GM18861 (cell line): ENCODE measurements around the gene GSE1.

Experiments
- ATAC-seq: cut with Tn5 transposase; IDR thresholded peaks from one replicate; pipeline ENCODE4 v1.9.1; 2021; ENCODE audit not compliant: unreplicated experiment

The GSE1 gene

DNA sequence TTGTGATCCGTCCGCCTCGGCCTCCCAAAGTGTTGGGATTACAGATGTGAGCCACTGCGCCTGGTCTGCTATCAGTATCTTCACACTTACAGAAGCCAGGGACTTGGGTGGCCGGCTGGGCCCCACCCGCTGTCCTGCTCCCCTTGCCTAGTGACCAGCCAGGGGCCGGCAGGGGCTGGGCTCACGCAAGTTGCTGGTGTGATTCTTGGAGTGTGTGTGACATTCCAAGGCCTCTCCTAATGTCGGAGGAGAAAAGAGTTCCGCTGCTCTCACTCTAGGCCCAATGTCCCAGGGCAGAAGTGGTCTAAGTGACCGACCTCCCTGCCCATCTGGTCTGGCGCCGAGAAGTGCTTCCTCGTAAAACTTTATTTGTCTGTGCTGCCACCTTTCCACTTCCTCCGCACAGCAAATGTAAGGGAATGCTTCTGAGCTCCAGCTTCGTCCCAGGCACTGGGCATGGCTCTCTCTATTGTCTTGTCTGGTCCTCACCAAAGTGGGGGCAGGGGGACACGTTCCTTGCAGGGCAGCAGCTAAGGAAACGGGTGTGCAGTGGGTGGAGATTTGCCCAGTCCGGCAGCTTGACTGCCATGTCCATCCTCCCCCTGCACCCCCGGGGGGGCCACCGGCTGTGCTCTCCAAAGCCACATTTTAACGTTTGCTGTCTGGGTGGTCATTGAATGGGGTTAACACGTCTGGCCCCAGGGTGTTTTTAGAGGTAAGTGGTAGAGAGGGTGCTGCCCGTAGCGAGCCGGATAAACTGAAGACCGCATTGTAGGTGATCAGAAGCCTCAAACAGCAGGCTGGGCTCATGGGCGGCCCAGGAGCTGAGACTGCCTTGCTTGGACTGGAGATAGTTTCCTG is 7.8 kb upstream of the GSE1 start:
- no peak for ATAC-seq

DNA sequence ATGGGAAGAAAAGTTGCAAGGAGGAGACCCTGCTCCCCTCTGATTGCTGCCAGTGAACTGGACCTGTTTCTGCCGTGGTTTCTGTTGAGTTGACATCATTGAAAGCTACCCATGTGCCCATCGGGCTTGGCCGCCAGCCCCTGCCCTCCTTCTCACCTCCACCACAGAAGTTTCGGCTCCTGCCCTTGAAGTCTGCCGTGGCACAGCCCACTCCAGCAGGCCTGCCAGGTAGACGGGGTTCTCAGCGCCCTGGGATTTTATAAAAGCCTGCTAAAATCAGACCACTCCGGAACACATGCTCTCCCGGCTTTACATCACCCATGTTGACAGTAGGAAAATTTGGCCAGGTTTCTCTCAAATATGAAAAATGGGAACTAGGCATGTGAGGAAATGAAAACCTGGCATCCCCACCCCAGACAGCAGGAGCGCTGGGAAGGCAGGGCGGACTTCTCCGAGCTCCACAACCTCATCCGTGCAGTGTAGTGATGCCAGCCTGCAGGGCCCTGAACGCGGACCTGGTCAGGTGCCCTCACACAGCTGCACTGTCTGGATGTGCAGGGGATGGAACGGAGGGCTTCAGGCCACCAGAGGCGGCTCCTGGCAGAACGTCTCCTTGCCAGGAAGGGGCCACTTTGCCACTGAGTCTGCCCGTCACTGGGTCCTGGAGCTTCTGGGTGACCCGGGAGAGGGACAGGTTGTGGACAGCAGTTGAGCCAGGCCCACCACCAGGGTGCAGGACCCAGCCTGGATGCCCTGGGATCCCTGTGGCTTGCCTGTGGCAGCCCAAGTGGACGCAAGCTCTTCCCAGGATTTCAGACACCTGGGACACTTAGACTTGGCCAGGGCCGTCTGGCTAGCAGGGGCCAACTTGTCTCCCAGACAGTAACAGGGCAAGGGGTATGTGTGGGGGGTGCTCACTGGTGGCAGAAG is 6.9 kb upstream of the GSE1 start:
- ATAC-seq: no peak

- no peak for ATAC-seq
These were observed 6.2 kb upstream of the GSE1 start for GRCh38 chr16:85606904-85607303.

DNA sequence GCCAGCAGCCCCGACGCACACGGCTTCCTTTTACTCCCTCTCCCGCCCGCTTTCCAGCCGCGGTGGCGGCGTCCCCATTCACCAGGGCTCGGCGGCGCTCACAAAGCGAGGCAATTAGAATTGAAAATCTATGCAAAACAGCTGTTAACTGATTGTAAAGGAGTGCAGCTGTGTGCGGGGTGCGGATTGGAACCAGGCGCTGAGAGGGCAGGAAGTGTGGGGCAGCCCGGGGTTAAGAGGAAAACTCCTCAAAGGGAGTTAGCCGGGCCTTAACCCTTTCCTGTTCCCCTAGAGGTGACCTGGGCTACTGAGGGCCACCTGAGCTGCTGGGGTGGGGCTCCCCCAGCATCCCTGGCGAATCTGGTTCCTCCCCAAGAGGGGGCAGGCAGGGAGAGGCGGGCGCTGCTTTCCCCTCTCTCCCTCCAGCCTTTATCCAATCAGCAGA is 5.8 kb upstream of the GSE1 start:
- no peak for ATAC-seq

GRCh38 chr16:85607796-85608514 is 5.2 kb upstream of the GSE1 start:
- ATAC-seq: no peak

DNA sequence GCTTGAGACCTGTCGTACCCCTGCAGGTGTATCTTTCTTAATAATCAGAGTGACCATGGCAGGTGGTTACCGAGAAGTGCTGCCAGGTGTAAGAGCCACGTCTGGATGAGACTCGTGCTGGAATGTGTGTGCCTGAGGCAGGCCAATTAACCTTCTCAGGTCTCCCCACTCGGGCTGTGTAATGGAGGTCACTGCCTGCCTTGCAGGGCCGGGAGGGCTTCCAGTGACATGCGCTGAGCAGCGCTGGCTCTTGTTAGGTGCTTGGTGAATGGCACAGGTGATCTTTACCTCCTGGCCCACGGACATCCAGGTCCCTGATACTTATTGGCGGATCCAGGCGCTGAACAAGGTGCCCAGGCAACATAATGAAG is 4.6 kb upstream of the GSE1 start:
- ATAC-seq: no peak

- no peak for ATAC-seq
These were observed 4.2 kb upstream of the GSE1 start for GRCh38 chr16:85608887-85609286.

- no peak for ATAC-seq
These were observed 3.6 kb upstream of the GSE1 start for GRCh38 chr16:85609539-85609938.

DNA sequence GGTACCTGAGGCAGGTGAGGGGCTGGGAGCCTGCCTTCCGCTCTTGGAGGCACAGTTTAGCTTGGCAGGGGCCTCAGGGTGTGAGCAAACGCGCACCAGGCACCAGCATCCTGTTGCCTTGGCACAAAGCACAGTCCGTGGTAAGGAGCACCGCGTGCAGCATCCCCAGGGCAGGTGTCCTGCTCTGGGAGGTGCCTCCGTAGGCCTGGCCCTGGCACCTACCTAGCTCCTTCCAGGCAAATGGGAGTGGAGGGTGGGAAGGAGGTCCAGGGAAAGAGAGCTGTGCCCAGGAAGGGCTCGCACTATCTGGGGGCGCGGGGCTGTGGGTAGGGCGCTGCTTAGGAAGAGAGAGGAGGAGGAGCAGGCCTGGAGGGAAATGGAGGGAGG is 3.1 kb upstream of the GSE1 start:
- ATAC-seq: no peak

DNA sequence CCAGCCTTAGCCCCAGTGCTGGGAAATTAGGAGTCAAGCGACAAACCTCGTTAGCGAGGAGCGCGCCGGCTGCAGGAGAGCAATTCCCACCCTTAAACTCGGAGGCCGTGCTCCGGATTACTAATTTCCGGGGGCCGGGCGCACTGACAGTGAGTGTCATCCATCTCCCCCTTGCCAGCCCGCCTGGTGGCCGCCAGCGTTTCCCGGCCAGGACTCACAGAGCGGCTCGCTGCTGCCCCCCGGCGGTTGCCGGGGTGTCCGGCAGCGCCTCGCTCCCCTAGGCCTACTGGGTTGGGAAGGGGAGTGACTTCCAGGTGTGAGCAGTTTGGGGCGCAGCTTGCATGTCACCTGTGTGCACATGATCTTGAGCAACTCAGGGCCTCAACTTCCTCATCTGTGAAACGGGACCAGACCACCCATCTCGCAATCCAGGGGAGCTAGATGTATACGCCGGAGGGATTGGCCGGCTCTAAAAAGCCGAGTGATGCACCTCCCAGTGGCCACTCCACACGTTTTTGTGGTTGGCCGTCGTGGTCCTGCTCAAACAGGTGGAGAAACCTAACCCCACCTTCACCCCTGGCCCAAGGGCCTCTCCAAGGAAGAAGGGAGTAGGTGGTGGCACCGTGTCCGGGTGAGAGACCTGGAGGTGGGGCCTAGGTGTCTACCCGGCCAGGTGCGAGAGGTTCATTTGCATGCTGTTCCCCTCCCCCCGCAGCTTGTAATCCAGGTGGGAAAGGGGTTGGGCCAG is 2.5 kb upstream of the GSE1 start:
- peak; percentile 39 for ATAC-seq

DNA sequence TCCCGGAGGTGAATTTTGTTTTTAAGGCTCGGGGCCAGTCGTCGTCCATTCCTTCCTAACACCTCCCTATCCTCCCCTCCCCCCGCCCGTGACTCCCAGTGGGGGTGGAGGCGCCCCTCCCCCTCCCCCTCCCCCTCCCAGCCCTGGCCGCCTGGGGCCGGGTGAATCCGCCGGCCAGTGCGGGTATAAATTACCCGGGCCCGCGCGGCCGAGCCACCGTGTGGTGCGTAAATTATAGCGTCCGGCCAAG is 2.0 kb upstream of the GSE1 start:
- ATAC-seq: no peak

- no peak for ATAC-seq
These were observed 1.5 kb upstream of the GSE1 start for GRCh38 chr16:85611444-85612190.

DNA sequence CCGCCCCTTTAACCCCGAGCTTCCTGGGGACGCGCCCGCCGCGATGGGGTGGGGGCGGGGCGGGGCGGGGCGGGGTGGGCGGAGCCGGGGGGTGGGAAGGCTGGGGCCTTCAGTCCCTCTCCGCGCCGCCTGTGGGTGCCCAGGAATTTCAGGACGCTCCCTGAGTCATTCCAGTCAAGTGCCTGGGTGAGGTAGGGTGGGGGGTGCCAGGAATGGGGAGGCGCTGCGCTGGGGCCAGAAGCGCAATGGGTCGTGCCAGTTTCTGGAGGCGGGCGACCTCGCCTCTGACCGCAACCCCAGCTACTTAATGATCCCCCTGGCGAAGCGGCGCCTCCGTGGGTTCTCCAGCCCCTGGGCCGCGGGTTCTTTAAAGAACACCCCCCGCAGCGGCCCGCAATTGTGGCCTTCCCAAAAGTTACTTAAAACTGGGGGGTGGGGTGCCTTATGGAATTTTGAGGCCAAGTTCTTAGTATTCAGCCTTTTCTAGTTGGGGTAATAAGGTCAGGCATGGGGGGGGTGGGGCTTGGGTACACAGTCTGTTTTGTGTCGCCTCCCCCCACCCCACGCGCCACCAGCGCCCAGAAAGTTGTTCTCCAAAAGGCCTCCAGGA is 826 bp upstream of the GSE1 start:
- no peak for ATAC-seq

DNA sequence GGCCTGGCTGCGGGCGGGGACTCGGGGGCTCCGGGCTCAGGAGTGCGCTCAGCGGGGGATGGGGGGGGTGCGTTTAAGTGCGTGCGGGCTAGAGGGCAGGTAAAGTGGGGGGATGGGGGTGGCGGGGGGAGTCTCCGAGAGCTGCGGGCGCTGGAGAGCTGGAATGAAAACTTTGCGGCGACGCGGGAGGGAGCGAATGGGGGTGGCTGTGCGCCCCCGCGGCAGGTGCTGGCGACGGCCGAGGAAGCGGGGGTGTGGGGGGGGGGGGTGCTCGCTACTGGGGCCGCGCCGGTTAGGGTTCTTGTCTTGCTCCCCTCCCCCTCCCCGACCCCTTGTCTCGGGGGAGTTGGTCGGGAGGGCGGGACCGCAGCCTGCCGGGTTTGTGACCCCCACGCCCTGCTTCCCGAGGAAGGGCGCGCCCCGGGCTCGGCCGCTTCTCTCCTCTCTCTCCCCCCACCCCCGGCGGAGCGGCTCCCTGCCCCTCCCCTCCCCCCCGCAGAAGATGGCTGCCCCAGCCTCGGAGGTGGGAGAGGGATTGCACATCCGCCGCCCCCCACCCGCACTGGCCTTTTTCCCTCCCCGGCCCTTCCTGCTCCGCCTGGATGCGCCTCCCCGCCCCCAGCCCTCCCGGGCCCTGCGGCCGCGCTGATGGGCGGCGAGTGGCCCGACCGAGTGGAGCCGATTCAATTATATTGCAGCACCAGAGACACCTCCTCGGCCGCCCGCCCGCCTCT is 649 bp downstream of the GSE1 start:
- ATAC-seq: no peak

- no peak for ATAC-seq
These were observed 1.4 kb downstream of the GSE1 start for GRCh38 chr16:85614338-85615013.

DNA sequence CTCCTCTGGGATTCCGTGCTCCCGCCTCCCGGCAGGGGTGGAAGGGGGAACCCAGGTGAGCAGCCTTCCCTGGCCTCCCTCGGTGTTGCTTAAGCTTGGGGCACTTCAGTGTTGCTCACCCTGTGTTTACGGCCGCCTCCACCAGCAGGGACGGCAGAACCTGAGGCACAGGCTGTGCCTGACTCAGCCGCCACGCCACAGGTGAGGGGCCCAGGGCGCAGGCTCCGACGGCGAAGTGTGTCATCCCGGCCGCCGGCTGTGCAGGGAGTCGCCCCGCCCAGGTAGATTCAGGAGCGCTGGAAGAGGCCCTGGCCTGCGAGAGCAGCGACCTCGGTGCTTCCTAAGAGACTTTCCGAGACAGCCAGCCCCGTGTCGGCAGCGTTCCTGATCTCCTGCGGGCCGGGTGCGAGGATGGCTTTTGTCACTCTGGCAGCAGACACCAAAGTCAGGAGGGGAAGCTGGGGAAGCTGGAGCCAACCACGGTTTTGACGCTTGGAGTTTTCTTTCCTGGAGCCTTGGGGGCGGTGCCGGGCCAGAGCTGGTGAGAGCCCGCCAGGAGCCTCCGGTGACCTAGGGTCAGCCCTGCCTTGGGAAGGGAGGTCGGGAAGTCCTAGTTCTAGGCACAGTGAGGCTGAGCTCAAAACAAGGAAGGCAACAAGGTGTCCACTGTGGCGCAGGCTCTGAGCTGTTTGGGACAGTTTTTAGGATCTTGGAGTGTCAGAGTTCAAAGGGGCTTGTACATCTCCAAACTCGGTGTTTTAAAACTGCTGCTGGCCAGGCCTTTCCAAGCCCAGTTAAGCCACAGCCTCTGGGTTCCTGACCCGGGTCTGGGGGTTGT is 2.1 kb downstream of the GSE1 start:
- no peak for ATAC-seq

DNA sequence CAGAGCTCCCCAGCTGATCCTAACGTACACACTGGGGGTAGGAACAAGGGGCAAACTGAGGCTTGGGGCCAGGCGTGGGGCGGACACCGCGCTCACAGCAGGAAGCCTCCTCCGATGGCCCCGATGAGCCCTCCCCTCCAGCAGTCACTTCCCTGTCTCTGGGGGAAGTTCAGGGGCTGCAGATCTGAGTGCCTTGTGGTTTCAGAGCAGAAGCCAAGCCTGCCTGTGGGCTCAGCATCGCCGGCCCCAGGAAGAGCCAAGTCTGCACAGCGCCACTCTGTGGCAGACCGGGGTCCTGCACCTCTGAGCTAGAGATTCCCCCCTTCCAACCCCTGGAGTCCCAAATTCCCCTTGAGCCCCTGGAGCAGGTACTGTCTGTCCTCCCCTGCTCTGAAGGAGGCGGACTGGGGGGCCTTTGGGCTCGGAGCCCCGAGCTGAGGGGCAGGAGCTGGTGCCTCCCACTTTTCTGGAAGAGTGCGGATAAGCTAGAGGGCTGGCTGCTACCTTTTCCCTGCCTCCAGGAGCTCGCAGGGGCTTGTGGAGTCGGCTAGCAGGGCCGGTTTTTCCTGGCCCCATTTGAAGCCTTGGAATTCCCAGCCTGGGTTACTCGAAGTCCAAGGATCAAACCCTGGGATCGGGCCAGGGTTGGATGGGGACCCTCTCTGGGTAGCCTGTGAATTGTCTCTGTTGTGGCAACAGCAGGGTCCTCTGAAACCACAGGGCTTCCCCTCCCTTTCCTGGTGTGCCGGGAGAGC is 2.9 kb downstream of the GSE1 start:
- peak; percentile 34 for ATAC-seq
